Left cardiac atrium (tissue), 4 donors: ENCODE results near the gene MGMT. TPM values are rescaled to one million over a fixed set of nuclear protein-coding genes. Genes with fewer than 3 reads are reported as not detected.

ENCODE experiments used
- ATAC-seq, 2 donors: fragments of 200-7000 bp; cut with Tn5 transposase; one replicate each; pipeline ENCODE4 v1.9.1; 2020; ENCODE audit warnings: mild to moderate bottlenecking in 2 of 2, moderate library complexity in 2 of 2
- DNase-seq: peaks from one replicate; pipeline ENCODE4 v3.0.0-alpha.2; 2020
- intact Hi-C, 2 donors: fragments of 100-400 bp; cut with DNase I; formaldehyde crosslinking; loops; one replicate each; pipeline versions ENCODE4 v1.14.1 to v1.15.1; 2022 to 2023
- total RNA-seq, 2 donors: library from RNA; stranded (reverse); fragmentation: NEBNext Ultra II Directional; extraction: Animal tissue kit (Norgen Biotek cat#: 25700); gene quantifications; one replicate each; pipeline ENCODE4 v1.2.1, GENCODE V29; 2021
- donor health status: DM: no; HTN: yes; CAD: no.
- donor health status: DM: no; HTN: yes; CAD: no; lungs with severe emphysema.
- donor health status: DM: yes; HTN: yes; CAD: no.
- donor health status: Dilated cardiomyopathy.

The MGMT gene
- total RNA-seq, 2 donors from 2014 or later = 10.1 to 15.7 TPM

DNA sequence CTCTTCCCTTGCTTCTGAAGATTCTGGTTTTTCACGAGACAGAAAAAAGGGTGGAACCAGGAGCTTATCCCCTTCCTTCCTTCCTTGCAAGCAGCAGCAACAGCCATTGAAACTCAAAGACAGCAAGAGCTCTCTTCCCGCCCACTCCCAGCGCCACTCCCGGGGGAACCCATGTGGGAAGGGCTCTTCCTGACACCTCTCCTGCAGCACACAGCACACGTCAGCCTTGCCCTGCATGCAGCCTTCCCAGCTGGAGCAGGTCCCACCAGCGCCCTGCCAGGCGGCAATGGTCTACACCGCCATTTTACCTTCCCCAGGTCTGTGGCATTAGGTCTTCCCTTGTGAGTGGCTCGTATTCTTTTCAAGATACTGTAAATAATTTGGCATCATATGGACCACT lies 161.8 kb downstream of the MGMT start:
- intact Hi-C loops = no loop called here
- DNase-seq (no peak), ATAC-seq (peak in 1 of 2 donors; percentile 41)

DNA sequence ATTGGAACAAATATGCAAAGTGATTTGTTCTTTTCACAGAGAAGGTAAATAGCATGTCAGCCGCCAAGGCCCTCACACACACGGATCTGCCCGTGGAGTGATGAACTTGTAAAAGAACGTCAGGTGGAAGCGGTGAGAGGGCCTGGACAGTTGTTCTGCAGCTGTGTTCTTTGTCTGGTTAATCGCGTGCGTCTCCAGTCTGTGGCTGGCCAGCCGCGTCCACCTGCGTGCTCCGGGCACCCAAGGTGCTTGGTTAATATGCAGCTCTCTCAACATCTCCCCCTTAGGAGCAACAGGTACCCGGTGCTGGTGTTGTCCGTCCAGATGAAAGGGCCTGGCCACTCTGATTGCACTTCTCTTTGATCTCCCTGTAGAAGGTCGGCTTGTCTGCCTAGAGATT lies 162.9 kb downstream of the MGMT start:
- ATAC-seq (no peak), DNase-seq (no peak)
- intact Hi-C loops = no loop called here

DNA sequence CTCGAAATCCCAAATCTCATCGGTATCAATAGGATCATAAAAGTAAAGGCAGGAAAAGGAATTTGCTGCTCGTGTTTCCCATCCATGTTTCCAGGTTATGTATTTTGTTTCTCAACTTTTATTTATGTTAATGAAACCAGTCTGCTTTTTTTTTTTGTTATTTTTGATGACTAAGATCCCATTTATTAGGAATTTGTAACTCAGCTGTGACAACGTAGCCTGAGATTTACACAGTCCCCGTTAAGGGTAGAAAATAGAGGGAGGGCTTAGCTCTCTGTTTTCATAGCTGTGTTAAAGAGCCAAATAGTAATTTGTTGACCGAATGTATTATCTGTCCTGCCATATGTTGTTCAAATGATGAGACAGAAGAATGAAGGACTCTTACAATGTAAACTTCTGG lies 164.0 kb downstream of the MGMT start:
- DNase-seq (no peak), ATAC-seq (no peak)
- intact Hi-C loops = no loop called here

DNA sequence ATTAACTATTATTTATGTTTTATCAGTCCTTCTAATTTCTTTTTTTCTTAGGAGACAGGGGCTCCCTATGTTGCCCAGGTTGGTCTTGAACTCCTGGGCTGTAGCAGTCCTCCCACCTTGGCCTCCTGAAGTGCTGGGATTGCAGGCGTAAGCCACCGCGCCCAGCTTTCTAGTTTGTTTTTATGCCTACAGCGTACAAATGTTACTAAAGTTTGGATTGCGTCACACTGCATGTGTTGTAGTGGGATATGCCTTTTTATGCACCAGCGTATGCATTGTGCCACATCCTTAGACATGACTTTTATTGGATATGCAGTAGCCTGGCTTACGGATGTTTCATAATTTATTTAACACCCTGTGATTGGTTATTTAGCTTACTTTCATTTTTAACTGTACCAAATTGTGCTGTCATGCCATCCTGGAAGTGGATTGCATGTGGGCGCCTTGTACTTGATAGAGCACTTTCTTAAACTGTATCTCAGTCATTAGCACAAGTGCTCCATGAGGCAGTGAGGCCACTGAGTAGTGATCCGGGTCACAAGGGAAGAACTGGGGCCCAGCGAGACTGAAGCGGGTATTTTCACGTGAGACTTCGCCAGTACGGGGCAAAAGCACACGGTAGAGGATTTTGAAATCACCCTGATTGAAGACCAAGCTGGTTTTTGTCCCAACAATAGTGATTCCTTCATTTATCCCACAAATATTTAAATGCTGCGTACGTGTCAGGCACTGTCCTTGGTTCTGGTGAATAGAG lies 165.0 kb downstream of the MGMT start:
- no peak for ATAC-seq
- DNase-seq = no peak
- intact Hi-C loops = no loop called here

DNA sequence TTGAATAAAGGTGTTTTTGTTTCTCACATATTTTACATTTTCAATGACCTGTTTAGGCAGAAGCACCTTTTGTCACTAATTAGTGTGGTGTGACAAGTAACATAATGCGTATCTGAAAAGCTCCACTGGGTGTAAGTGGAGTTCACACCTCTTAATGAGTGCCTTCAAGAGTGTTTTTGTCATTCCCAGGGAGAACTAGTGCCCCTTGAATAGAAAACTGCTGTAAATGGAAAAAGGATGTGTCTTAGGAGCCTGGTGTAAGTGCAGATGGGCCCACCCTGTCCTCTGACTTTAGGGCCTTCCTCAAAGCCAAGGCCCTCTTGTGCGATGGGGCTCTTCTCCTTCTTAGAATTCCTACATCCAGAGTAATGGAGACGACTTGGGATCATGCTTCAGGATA lies 170.0 kb downstream of the MGMT start:
- intact Hi-C loops = no loop called here
- ATAC-seq = no peak
- DNase-seq = no peak

DNA sequence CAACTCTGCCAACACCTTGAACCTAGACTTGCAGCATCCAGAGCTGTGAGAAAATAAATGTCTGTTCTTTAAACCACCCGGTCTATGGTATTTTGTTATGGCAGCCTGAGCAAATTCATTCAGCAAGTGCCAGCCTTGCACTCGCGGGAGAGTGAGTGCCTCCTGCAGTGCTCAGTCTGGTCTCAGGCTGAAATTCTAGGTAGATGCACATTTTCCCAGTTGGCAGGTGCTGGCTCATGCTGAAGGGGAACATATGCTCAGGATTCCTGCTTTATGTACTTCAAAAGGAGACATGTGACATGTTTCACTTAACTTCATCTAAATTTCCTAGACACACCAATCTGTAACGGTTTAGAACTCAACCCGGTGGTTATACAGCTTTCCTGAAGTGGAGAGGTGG lies 170.8 kb downstream of the MGMT start:
- DNase-seq = no peak
- intact Hi-C loops = no loop called here
- no peak for ATAC-seq

DNA sequence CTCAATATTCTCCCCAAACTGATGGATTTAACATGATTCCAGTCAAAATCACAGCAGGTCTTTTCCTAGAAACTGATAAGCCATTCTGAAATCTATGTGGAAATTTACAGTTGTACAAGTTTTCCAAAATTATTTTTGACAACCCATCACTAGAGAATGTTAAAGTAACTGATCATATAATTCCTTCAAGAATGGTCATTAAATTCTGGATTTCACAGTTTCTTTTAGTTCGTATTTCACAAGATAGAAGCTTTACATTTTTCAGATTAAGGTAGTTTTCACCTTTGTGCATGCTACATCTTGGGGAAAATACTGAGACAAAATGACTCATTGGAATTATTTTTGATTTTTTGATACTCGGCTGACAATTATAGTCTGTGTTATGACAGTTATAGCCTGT lies 174.3 kb downstream of the MGMT start:
- no peak for DNase-seq
- intact Hi-C loops = no loop called here
- ATAC-seq = no peak

DNA sequence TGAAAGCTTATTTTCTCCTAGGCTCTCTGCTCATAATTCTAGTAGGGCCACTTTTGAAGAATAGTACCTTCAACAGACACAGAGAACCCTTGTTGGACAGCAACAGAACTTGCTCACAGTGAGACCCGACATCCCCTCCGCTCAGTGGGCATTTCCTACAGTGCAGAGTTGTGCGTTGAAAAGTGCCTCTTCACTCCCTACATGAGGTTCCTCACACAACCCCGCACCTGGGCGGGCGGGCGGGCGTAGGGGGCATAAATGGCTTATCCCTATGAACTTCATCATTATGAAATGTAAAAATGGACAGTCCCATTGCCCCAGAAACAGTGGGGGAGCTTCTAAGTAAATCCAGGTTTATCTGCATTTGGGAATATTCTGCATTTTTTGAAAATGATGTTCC lies 174.9 kb downstream of the MGMT start:
- intact Hi-C loops = no loop called here
- ATAC-seq (no peak), DNase-seq (no peak)

DNA sequence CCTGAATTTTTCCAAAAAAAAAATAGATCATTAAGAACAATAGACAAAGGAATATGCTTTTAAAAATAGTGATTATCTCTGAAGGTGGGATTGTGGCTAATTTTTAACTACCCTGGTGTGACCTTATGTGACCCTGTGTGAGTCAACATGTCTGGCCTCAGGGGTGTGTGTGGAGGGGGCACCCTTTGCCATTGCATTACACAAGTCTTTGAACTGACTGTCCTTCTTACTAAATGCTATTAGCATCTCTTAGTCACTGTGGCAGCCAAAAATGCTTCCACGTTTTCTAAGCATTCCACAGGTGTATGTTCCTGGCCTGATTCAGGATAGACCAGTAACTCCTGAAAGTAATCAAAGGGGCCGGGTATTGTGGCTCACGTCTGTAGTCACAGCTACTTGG lies 175.4 kb downstream of the MGMT start:
- ATAC-seq (no peak), DNase-seq (no peak)
- intact Hi-C loops = no loop called here

DNA sequence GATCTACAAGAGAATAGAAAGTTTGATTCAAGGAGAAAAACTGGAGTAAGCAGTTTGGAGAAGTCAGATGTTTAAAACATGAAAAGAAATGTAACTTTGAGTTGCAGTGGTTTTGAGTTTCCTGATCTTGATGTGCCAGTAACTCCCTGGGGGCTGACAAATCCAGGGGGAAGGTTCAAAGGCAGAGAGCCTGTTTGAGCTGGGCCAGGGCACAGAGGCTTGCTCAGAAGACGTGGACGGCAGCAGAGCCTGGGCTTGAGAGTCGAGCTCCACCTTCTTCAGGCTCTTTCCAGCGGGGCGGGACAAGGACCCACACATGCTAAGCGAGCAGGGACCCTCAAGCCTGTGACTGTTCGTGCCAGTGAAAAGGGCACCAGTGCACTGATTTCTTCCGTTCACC lies 176.2 kb downstream of the MGMT start:
- DNase-seq (no peak), ATAC-seq (no peak)
- intact Hi-C loops = no loop called here

DNA sequence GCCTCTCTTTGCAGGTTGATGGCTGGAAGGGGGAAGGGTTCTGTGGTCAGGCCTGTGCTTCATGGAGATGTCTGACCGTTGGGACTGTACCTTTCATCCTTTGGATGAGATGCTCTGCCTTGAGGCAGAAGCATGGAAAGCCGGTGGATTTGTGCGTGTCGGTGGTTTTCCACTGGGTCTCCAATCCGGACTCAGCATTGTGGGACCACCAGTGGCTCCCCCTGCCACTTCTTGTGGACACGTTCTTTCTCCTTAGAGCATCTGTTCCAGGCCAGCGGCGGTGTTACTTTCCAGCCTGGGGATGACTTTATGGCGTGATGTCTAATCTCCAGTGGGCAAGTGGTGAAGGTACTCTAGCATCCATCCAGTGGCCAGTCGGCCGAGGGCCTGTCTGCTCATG lies 178.4 kb downstream of the MGMT start:
- intact Hi-C loops = no loop called here
- no peak for ATAC-seq
- no peak for DNase-seq

DNA sequence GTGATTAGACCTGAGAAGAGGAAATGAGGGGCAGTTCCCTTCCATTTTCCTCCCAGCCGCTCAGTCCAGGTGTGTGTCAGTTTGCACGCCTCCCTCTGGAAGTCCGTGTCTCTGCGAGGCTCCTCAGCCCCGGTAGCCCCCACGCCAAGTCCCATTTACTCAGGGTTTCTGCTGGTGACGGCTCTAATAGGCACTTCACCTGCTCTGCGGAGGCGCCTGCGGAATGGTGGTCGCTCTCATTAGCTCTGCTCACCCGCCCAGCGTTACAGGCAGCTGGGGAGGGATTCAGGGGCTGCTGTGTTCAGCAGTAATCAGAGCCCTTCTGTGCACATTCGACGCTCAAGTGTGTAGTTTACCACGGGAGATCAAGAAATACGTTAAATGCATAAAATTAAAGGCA lies 179.9 kb downstream of the MGMT start:
- intact Hi-C loops = no loop called here
- DNase-seq (no peak), ATAC-seq (no peak)

DNA sequence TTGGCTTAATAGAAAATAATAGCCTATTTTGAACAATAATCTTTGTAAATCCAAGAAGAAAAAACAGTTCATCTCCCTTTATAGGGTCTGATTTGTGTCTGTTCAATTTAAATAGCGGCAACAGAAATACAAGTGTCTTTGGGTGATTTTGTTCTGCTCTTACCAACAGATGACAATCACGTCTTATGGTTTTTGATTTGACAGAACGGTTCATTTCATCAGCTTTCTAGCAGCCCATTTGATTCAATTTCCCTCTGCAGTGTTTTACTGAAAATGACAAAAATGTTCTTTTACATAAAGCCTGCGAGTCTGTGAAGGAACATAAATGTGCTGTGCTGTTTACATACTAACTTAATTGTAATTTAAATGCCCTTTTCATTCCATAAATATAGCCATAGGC lies 180.5 kb downstream of the MGMT start:
- ATAC-seq (no peak), DNase-seq (no peak)
- intact Hi-C loops = no loop called here

DNA sequence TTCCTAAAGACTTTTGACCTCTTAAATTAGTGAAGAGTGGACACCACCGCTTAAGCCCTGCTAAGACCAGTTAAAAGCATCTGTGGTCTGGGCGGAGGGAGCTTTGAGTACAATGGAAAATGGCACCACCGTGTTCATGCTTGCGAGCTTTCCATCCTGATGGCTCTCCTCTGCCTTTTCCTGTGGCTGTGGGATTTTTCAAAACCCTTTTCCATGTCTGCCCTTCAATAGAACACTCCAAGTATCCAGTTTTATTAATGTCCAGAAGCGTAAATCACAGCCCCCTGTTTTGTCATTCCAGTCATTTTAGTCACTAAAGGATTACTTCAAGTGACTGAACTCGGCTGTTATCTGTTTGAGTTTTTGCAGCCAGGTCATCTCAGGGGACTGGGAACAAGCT lies 181.8 kb downstream of the MGMT start:
- ATAC-seq = no peak
- DNase-seq = no peak
- intact Hi-C loops = no loop called here

DNA sequence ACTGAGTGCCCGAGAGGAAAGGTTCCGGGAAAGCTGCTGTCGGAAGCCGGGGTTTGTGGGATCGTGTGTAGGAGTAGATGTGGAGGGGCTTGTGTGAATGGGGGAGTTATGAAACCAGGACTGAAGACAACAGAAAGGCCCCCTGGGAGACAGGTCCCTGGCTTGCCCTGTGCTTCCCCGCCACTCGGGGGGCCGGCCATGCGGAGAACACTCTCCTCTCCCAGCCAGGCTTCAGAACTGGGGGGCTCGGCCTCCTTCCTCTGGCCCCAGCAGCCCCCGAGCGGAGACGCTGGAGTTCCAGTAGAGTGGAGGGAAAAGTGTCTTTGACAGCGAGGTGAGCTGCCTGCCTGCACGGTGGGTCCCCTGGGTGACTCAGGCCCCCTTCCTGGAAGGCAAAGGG lies 185.0 kb downstream of the MGMT start:
- ATAC-seq (no peak), DNase-seq (no peak)
- intact Hi-C loops = no loop called here

DNA sequence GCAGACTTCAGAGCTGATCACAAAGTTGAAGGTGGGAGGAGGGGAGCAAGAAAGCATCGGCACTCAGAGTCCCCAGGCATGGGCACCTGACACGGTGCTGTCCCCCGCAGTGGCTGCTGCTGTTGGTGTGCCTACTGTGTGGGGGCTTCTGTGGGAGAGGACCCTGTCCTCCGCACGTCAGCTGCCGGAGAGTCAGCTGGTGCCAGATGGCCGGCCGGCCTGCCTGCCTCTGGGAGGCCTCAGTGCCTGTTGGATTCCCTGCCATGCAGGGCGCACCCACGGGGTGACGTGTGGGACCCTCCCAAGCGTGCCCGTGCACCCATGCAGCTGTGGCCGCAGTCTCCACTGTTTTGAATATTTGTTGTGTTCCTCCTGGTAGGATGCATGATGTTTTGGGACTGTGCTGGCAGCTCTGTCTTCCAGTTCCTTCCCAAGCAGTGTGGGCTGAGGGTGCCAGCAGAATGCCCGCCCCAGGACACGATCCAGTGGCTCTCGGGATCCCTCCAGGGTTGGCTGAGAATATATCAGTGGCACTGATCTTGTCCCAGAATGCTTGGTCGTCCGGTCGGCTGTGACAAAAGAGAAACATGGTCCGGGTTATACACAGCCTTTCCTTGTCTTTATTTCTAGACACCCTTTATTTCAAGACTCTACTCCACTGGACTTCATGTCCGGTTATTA lies 185.6 kb downstream of the MGMT start:
- intact Hi-C loops = no loop called here
- DNase-seq (no peak), ATAC-seq (no peak)

DNA sequence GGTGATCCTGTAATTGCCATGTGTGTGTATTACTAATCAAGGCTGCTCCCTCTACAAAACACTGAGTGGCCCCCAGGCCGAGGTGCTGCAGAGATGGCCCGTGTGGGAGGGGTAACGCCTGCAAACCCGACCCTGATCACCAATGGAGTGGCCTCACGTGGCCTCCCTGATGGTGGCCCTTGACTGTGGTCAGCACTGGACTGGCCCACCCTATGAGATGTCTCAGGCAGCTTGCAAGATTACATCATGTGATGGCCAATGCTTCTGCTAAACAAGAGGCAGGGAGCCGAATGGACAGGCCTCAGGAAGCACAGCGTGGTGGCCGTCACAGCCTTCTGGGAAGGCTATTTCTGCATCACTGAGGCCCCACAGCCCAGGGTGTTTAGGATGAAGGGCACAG lies 186.4 kb downstream of the MGMT start:
- DNase-seq (no peak), ATAC-seq (no peak)
- intact Hi-C loops = no loop called here

DNA sequence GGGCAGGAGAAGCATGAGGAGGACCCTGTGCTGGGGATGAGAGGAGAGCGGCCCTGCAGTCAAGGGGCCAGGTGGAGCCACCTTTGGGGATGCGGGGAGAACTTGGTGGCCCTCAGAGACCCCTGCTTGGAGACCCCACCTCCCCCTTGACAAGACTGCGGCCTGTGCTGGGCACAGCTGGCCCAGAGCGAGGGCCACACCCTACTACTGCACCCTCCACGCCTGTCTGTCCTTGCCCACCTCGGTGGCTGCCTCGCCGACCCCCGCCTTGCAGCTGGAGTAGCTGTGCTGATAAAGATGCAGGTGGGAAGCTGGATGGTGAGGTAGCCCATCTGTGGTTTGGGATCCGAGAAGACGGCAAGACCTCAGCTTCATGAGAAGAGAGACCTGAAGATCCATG lies 186.8 kb downstream of the MGMT start:
- ATAC-seq (no peak), DNase-seq (no peak)
- intact Hi-C loops = no loop called here

DNA sequence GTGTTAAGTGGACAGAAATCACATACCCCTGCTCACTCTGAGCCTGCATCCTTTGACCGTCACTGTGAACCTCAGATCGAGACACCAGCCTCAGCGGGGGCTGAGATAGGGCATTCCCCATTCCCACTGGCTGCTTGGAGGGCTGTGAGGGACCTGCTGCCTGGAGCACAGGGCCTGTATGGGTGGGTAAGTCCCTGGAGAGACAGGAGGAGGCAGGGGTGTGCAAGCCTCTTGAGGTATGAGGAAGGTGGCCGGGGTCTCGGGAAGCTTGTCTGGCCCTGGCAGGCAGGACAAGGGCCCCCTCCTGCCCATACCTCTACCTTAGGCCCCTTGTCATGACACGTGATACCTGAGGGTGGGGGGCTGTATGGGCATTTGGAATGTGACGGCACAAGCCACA lies 187.4 kb downstream of the MGMT start:
- no peak for ATAC-seq
- intact Hi-C loops = no loop called here
- no peak for DNase-seq

DNA sequence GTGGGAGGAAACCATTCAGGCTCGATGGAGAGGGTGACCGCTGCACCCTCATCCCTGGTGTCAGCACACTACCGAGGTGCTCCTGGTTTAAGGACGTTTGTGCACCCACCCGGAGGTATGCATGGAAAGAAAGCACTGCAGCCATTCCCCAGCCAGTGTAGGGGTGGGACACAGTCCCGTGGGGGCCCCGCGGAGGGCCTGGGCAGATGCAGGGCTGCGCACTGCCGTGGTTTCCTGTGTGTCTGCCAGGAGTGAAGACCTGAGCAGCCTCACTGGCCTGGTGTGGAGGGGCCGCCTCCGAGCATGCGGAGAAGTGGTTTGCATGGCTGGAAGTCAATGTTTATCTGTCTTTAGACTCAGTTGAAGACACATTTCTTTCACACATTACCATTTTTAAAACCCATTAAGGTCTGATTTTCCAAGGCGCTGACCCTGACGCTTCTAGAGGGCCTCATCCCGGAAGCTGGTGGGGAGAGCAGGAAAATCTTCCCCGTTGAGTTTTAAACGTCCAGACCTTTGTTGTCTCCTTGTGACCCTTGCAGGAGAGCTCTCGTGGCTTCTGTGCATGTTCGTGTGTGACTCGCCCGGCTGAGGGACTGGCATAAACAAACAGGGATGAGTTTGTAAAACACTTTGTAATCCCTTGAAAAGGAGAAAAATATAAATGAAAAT lies 188.1 kb downstream of the MGMT start:
- ATAC-seq (no peak), DNase-seq (no peak)
- intact Hi-C loops = no loop called here

DNA sequence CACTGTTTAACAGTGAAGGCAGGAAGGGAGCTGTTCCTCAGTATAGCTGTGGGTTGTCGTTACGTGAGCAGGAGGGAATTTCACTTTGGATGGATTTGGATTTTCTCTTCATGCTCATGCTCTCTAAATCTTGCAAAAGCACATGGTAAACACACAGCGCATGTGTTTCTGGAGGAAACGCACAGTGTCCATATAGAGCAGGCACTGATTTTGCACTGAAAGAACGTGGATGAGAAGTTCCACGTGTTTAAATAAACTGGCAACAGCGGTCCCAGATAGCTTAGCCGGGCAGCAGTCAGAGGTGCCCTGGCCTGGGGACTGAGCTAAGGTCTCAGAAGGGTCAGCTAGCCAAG lies 188.6 kb downstream of the MGMT start:
- intact Hi-C loops = no loop called here
- ATAC-seq (no peak), DNase-seq (no peak)
